ENCODE data around the gene EFHC1.

DNA sequence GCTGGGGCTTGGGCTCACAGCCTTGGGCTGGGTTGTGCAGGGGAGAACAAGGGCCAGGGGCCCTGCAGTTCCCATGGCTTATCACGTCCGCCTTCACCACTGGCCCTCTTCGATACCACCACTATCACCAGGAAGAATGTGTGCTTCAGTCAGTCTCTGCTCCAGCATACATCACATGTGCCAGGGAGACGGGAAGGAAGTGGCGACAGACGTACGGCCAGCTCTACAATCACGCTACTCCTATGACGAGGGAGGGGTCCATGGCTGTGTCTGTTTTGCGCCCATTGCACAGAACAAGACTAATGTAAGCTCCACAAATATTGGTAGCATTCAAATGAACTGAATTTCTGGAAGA lies 84.6 kb downstream of the EFHC1 start:
- TF ChIP-seq, protein P1, sequence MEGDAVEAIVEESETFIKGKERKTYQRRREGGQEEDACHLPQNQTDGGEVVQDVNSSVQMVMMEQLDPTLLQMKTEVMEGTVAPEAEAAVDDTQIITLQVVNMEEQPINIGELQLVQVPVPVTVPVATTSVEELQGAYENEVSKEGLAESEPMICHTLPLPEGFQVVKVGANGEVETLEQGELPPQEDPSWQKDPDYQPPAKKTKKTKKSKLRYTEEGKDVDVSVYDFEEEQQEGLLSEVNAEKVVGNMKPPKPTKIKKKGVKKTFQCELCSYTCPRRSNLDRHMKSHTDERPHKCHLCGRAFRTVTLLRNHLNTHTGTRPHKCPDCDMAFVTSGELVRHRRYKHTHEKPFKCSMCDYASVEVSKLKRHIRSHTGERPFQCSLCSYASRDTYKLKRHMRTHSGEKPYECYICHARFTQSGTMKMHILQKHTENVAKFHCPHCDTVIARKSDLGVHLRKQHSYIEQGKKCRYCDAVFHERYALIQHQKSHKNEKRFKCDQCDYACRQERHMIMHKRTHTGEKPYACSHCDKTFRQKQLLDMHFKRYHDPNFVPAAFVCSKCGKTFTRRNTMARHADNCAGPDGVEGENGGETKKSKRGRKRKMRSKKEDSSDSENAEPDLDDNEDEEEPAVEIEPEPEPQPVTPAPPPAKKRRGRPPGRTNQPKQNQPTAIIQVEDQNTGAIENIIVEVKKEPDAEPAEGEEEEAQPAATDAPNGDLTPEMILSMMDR (conservative IDR thresholded peaks at IDR 0.05; ENCODE audit: low read length): no peak
- TF ChIP-seq EZH2phosphoT487 (IDR thresholded peaks at IDR 0.05; ENCODE audit: borderline replicate concordance, low read depth, low read length): no peak
